Fibroblast of pulmonary artery (primary cell): ENCODE measurements around the gene THRA.
A peak's percentile ranks its signal among the peaks of the same experiment; 100 is the strongest.

ENCODE experiments used
- DNase-seq: peaks from one replicate; pipeline ENCODE4 v3.0.0-alpha.2; 2010; ENCODE audit warnings: low read depth
- H3K4me3 ChIP-seq: replicated peaks from 2 replicates; pipeline ENCODE4 v1.5.1; 2011; ENCODE audit warnings: low read depth, mild to moderate bottlenecking, control low read depth, low read length, moderate library complexity
- CTCF ChIP-seq: IDR thresholded peaks from 2 replicates; pipeline ENCODE4 v1.5.1; 2011; ENCODE audit warnings: mild to moderate bottlenecking, control low read depth, low read length, inconsistent platforms; ENCODE audit errors: missing control alignments

Gene THRA

GRCh38 chr17:40122136-40122998 is 59.6 kb downstream of the THRA start:
- DNase-seq = no peak
- peak overlapping the region; percentile 98 for H3K4me3 ChIP-seq
- peak; percentile 5 for TF ChIP-seq CTCF

DNA sequence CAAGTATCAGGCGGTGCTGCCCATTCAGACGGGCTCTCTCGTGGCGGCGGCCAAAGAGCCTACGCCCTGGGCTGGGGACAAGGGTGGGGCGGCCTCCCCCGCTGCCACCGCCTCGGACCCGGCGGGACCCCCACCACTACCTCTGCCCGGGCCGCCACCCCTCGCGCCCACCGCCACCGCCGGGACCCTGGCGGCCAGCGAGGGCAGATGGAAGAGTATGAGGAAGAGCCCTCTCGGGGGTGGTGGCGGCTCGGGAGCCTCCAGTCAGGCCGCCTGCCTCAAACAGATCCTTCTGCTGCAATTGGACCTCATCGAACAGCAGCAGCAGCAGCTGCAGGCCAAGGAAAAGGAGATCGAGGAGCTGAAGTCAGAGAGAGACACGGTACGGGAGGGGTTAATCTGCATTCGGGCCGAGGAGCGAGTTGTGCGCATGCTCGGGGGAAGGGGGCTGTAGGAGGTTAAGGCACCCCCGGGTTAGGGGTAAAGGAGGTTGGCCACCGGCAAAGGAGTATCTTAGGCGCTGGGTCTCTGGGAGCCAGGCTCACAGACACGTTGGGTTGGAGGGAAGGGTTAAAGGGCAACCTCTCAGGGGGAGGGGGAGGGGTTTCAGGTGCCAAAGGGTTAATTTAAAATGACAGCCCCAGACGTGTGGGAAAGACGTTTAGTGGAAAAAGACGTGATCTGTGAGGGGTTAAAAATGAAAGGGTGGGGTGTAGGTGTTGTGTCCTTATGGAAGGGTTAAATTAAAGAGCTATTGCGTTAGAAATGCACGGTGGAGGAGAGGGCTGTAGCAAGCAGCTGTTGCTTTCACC is 60.4 kb downstream of the THRA start:
- no peak for TF ChIP-seq CTCF
- no peak for DNase-seq
- H3K4me3 ChIP-seq = peak overlapping the region; percentile 98

GRCh38 chr17:40123811-40124114 is 61.0 kb downstream of the THRA start:
- H3K4me3 ChIP-seq = peak overlapping the region; percentile 98
- no peak for TF ChIP-seq CTCF
- no peak for DNase-seq

- no peak for DNase-seq
- H3K4me3 ChIP-seq = peak overlapping the region; percentile 98
- TF ChIP-seq CTCF = no peak
Measured at GRCh38 chr17:40124279-40125141, 61.7 kb downstream of the THRA start.

DNA sequence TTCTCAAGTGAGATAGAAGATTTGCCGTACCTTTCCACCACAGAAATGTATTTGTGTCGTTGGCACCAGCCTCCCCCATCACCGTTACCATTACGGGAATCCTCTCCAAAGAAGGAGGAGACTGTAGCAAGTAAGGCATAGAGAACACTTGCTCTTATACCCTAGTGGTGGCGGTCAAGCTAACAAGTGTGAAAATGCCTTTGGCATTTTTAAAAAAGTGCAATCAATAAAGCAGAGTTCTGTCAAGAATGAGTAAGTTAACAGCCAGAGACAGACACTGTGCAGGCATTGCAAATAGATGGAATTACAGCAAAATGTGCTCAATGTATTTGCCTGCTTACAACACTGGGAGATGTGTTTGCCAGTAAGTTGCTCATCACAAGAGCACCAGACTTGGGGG is 66.7 kb downstream of the THRA start:
- H3K4me3 ChIP-seq = no peak overlapping the region
- TF ChIP-seq CTCF = no peak
- DNase-seq = no peak

DNA sequence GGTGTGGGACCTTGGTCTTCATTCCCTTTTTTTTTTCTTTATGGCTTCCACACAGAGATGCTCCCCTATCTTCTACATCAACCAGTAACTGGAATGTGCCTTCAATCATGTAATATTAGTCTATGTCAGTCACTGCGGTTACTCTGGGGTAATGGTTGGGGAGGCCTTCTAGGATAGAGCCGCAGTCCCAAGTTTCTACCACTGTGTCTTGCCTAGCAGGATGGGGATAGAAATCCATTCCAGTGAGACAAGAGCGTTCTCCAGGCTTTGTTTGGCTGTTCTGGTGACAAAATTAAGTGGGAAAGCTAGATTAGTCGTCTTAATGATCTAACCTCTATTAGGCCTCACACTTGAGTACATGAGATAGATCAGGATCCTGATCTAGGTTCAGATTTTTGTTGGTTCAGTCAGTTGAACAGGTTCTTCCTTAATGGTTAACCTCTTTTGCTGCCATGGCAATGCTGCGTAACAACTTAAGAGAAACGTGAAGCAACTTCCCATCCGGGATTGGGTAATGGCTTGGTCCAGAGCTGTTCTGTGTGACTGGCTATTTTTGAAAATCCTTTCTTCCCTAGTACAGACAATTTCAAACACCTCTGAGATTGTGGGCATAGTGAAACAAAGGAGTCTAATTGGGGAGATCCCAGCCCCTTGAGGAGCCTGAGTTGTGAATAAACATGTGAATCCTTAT is 67.7 kb downstream of the THRA start:
- no peak for TF ChIP-seq CTCF
- no peak overlapping the region for H3K4me3 ChIP-seq
- peak; percentile 44 for DNase-seq
